Middle frontal gyrus (tissue), 1 donor: ENCODE data around the gene ERN2.
"Not testable (repeated sequence)": the region's sequence is repeated elsewhere in the genome, so short reads cannot be mapped to it uniquely, and the experiment has no call there.

Experiments used
- DNase-seq: peaks from one replicate; pipeline ENCODE4 v3.0.0-alpha.2; 2015; ENCODE audit warnings: low spot score; ENCODE audit errors: extremely low spot score

ERN2 gene

GRCh38 chr16:23712976-23713375, at the start of gene ERN2:
TSS of gene ERN2 (minus strand) at chr16:23713222. CDS start at chr16:23713187, 35 bp downstream.
- DNase-seq, result no peak

- no peak for DNase-seq
Measured at GRCh38 chr16:23757937-23758619, 45.1 kb upstream of the ERN2 start.

- DNase-seq, result no peak
Measured at GRCh38 chr16:23757116-23757515, 44.1 kb upstream of the ERN2 start.

GRCh38 chr16:23755484-23755809, 42.4 kb upstream of the ERN2 start:
- no peak for DNase-seq

GRCh38 chr16:23754594-23755483, 41.8 kb upstream of the ERN2 start, which contains the start of gene CHP2:
TSS of gene CHP2 (plus strand) at chr16:23755026. CDS start at chr16:23755050, 24 bp downstream.
- DNase-seq, result no peak

GRCh38 chr16:23753908-23754593, 41.0 kb upstream of the ERN2 start:
- no peak for DNase-seq

GRCh38 chr16:23751053-23751452, 38.0 kb upstream of the ERN2 start:
- DNase-seq, result not testable (repeated sequence)

GRCh38 chr16:23748630-23749029, 35.6 kb upstream of the ERN2 start:
- no peak for DNase-seq

GRCh38 chr16:23745263-23745662, 32.2 kb upstream of the ERN2 start:
- no peak for DNase-seq

- no peak for DNase-seq
Measured at GRCh38 chr16:23742766-23743165, 29.7 kb upstream of the ERN2 start.

GRCh38 chr16:23741675-23742303, 28.8 kb upstream of the ERN2 start:
- no peak for DNase-seq

GRCh38 chr16:23739516-23739915, 26.5 kb upstream of the ERN2 start:
- DNase-seq, result no peak

GRCh38 chr16:23737423-23738028, 24.5 kb upstream of the ERN2 start:
- not testable (repeated sequence) for DNase-seq

- DNase-seq, result no peak
Measured at GRCh38 chr16:23734176-23734893, 21.3 kb upstream of the ERN2 start.

- DNase-seq, result no peak
Measured at GRCh38 chr16:23729503-23730424, 16.7 kb upstream of the ERN2 start.

- no peak for DNase-seq
Measured at GRCh38 chr16:23728112-23728477, 15.1 kb upstream of the ERN2 start.

- DNase-seq, result no peak
Measured at GRCh38 chr16:23726710-23727109, 13.7 kb upstream of the ERN2 start.

GRCh38 chr16:23724785-23725131, 11.7 kb upstream of the ERN2 start:
- no peak for DNase-seq

GRCh38 chr16:23724096-23724784, 11.2 kb upstream of the ERN2 start:
- DNase-seq, result no peak
